Left forelimb (tissue), 1 donor: ENCODE measurements around the gene PPM1H.
"Not testable (repeated sequence)": the region's sequence is repeated elsewhere in the genome, so short reads cannot be mapped to it uniquely, and the experiment has no call there.

Experiments
- DNase-seq: peaks from one replicate; pipeline ENCODE4 v3.0.0-alpha.2; 2018; ENCODE audit warnings: low spot score

PPM1H gene

GRCh38 chr12:62834971-62835547 lies 99.9 kb downstream of the PPM1H start:
- DNase-seq, result no peak

GRCh38 chr12:62834406-62834805 lies 100.5 kb downstream of the PPM1H start:
- DNase-seq, result no peak

DNA sequence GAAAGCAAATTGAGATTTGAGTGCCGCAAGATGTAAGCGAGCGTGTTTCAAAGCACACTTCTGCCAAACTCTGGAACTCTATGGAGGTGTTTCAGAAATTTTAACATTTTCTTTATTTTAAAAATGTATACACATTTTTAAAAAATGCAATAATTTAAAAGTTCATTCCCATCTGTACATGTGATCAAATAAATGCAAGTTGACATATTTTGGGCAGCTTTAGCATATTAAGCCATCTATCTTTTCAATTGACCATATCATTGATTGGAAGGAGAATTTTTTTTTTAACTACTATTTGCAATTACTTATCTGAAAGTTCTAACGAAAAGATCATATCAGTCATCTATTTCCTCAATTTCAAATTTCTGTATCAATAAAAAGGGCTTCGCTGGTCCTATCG lies 101.3 kb downstream of the PPM1H start:
- DNase-seq, result no peak

- DNase-seq, result no peak
Observed at GRCh38 chr12:62832558-62832957, 102.4 kb downstream of the PPM1H start.

GRCh38 chr12:62832027-62832426 lies 102.9 kb downstream of the PPM1H start:
- DNase-seq, result no peak

- DNase-seq, result no peak
Observed at GRCh38 chr12:62827855-62828254, 107.1 kb downstream of the PPM1H start.

GRCh38 chr12:62827042-62827441 lies 107.9 kb downstream of the PPM1H start:
- no peak for DNase-seq

- DNase-seq, result no peak
Observed at GRCh38 chr12:62817556-62818271, 117.2 kb downstream of the PPM1H start.

- DNase-seq, result no peak
Observed at GRCh38 chr12:62814243-62814642, 120.7 kb downstream of the PPM1H start.

- no peak for DNase-seq
Observed at GRCh38 chr12:62813031-62813829, 121.7 kb downstream of the PPM1H start.

- DNase-seq, result not testable (repeated sequence)
Observed at GRCh38 chr12:62811481-62811880, 123.5 kb downstream of the PPM1H start.

- no peak for DNase-seq
Observed at GRCh38 chr12:62808166-62808879, 126.6 kb downstream of the PPM1H start.

GRCh38 chr12:62806893-62807292 lies 128.1 kb downstream of the PPM1H start:
- DNase-seq, result no peak

DNA sequence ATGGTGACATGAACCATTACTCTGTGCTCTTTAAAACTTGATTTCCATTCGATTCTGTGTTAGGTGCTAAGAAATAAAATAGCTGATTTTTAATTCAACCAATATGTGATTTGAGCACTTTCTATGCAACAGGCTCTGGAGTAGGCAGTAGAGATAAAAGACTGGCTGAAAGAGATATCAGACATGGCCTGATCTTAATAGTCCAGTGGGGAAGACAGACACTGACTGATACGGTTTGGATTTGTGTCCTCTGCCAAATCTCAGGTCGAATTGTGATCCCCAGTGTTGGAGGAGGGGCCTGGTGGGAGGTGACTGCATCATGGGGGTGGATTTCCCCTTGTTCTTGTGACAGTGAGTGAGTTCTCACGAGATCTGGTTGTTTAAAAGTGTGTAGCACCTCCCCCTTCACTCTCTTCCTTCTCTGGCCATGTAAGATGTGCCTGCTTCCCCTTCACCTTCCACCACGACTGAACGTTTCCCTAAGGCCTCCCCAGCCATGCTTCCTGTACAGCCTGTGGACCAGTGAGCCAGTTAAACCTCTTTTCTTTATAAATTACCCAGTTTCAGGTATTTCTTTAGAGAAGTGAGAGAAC lies 128.6 kb downstream of the PPM1H start:
- DNase-seq, result no peak

DNA sequence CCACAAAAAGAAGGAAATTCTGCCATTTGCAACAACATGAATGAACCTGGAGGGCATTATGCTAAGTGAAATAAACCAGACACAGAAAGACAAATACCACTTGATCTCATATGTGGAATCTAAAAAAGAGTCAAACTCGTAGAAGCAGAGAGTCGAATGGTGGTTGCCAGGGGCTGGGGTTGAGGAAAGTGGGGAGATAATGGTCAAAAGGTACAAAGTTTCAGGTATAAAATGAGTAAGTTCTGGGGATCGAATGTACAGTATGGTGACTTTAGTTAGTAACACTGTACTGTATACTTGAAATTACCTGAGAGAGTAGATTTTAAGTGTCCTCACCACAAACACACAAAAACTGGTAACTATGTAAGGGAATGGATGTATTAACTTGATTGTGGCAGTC lies 129.4 kb downstream of the PPM1H start:
- no peak for DNase-seq

GRCh38 chr12:62803756-62804155 lies 131.2 kb downstream of the PPM1H start:
- no peak for DNase-seq

GRCh38 chr12:62802984-62803383 lies 132.0 kb downstream of the PPM1H start:
- no peak for DNase-seq

DNA sequence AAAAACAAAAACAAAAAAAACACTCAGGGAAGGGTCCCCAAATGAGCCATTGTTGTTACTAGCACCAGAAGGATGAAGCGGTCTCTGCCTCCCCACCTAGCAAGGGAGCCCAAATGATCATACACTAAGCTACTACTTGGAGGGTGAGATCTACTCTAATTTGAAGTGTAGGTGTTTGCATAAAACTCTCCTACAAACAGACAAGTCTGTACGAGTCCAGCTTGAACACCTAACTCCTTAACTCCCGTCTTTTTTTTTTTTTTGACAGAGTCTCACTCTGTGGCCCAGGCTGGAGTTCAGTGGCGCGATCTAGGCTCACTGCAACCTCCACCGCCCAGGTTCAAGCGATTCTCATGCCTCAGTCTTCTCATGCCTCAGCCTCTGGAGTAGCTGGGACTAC lies 132.6 kb downstream of the PPM1H start:
- DNase-seq, result no peak

GRCh38 chr12:62801796-62802195 lies 133.2 kb downstream of the PPM1H start:
- no peak for DNase-seq

DNA sequence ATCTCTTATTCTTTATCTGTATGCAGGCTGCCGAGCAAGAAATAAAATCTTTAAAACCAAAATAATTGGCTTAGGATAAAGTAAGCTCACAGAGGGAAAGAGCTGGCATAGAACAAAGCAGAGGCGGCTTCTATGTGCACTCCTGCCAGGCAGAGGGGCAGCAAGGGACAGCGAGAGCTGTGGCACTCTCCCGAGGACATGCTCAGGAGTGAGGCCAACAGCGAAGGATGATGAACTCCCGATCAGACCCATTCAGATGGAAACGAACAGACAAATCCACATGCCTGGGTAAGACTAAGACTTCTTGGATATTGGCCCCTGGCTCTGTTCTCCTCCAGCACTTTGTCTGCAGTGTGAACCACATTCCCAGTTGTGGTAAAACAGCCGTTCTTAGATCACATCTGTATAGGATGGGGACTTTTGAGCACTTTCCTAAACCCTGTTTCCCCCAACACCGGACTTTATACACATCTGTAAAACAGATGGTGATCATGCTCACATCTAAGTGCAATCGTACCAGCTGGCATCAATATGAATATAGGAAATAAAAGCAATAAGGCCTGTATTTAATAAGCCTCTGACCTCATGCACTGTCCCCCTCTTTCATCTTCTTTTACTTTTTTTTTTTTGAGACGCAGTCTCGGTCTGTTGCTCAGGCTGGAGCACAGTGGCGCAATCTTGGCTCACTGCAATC lies 134.1 kb downstream of the PPM1H start:
- DNase-seq, result no peak

DNA sequence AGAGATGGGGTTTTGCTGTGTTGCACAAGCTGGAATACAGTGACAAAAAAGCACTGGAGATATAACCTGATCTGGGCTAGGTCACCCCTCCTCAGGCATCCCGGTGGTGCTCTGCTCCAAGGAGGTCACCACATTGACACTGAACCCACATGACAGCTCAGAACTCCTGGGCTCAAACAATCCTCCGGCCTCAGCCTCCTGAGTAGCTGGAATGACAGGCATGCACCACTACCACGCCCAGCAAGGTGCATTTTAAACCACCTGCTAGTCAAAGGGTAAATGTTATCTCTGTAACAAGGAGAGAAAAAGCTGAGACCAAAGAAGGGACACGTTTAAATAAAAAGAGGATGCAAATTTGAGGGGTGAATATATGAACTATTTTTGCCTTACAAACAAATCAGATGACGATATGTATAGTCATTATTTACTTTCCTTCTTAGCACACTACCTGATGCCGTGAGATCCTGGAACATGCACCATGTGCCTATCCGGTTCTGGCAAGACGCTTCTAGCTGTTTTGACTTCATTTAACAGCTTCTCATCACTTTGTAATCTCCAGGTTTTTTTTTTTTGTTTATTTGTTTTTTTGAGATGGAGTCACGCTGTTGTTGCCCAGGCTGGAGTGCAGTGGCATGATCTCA lies 135.1 kb downstream of the PPM1H start:
- no peak for DNase-seq
